Activated CD8-positive, alpha-beta memory T cell treated with anti-CD3 and anti-CD28 coated beads for 1 hour (primary cell): ENCODE results near the gene CLEC4G.

Experiments
- DNase-seq, 2 donors: peaks; one replicate each; pipeline ENCODE4 v3.0.0-alpha.2; 2020; ENCODE audit warnings: low read depth in 1 of 2; ENCODE audit errors: extremely low read depth in 1 of 2

Gene CLEC4G

DNA sequence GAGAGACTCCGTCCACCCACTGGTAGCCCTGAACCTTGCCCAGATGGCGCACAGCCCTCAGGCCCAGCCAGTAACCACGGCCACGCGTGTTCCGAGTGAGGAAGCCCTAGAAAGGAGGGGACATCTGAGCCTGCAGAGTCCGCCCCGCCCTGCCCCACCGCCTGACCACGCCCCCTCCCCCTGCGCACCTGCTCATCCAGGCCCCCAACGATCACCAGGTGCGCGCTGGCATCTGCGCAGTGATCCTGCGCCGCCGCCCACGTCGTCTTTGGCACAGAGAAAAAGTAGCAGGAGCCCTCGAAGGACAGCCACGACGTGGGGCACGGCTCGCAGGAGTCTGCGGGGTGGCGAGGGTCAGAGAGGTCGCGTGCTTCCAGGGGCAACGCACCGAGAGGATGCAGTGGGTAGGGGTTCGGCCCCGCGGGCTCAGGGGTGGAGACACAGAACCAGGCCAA is 2.1 kb downstream of the CLEC4G start:
- no peak for DNase-seq

DNA sequence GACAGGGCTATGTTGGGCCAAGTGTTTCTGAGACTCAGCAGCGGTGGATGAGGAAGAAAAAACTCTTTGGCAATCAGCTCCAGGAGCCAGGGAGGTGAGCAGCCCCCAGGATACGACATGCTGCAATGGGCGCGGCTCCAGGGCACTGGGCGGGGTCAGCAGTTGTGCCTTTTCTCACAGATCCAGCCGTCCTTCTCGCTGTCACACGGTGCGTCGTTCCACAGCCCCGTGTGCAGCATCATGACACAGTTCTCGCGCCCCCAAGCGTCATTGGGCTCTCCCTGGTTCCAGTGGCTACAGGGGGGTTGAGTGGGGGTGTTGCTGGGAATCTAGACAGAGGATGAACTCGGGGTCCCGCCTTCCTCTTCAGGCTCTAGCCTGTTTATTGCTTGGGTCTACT is 2.7 kb downstream of the CLEC4G start:
- DNase-seq: no peak

DNA sequence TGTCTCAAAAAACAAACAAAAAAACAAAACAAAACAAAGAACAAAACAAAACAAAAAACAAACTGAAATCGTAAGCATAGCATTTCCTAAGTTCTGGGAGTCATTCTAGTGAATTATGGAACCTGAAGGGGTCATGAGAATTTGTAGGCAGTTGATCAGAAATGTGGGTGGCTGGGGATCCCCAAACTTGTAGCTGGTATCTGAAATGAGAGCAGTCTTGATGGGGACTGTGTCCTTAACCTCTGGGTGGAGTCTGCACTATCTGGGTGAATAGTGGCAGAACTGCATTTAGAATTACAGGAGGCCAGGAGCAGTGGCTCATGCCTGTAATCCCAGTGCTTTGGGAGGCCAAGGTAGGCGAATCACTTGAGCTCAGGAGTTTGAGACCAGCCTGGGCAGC is 6.1 kb downstream of the CLEC4G start:
- no peak for DNase-seq

DNA sequence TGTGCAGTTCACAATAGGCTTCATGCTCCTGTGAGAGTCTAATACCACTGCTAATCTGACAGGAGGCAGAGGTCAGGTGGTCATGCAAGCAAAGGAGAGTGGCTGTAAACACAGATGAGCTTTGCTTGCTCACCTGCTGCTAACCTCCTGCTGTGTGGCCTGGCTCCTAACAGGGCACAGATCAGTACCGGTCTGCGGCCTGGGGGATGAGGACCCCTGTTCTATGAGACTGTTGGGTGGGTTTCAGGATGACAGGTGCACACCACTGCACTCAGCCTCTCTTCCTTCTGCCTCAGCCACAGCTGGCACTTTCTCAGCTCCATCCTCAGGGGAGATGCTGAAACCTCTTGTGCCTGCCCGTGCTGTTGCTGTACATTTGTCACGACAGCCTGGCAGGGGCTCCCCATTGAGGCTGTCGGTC is 9.7 kb downstream of the CLEC4G start:
- no peak for DNase-seq

DNA sequence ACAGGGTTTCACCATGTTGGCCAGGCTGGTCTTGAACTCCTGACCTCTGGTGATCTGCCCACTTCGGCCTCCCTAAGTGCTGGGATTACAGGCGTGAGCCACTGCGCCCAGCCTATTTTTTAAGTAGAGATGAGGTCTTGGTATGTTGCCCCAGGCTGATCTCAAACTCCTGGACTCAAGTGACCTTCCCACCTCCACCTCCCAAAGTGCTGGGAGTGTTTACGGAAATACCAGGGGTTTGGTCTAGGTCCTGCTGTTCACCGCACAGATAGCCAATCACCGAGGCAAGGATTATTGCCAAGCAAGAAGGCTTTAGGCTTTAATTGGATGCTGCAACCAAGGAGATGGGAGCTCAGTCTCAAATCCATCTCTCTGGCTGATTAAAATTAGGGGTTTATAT is 11.6 kb downstream of the CLEC4G start:
- no peak for DNase-seq

DNA sequence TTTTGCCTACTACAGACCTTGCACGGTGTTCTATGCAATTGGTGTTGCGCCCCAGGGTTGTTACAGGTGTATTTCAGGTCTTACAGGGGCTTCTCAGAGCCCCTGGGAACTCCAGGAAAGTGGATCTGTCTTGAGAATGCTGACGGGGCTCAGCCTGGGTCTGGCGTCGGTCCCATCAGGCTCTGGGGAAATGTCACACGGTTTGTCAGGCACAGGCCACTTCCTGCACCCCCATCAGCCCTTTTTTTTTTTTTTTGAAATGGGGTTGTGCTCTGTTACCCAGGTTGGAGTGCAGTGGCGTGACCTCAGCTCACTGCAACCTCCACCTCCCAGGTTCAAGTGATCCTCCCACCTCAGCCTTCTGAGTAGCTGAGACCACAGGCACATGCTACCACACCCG is 13.2 kb downstream of the CLEC4G start:
- no peak for DNase-seq

DNA sequence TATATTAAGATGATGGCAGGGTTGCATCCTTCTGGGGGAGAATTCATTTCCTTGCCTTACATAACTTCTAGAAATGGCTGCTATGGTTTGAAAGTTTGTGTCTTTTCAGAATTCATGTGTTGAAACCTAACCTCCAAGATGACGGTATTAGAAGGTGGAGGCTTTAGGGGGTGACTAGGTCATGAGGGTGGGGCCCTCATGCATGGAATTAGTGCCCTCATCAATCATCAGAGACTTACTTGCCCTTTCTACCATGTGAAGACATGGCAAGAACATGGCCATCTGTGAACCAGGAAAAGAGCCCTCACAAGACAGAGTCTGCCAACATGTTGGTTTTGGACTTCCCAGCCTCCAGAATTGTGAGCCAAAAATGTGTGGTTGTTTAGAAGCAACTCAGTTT is 15.1 kb downstream of the CLEC4G start:
- no peak for DNase-seq

DNA sequence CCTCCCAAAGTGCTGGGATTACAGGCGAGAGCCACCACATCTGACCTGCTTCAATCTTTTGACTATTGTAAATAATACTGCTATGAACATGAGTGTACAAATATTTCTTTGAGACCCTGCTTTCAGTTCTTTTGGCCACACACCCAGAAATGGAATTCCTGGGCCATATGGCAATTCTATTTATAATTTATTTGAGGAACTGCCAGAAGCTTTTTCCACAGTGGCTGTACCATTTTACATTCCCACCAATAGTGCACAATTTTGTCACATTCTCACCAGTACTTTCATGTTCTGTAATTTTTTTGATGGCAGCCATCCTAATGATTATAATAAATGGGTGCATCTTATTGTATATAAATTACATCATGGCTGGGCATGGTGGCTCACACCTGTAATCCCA is 16.2 kb downstream of the CLEC4G start:
- no peak for DNase-seq

DNA sequence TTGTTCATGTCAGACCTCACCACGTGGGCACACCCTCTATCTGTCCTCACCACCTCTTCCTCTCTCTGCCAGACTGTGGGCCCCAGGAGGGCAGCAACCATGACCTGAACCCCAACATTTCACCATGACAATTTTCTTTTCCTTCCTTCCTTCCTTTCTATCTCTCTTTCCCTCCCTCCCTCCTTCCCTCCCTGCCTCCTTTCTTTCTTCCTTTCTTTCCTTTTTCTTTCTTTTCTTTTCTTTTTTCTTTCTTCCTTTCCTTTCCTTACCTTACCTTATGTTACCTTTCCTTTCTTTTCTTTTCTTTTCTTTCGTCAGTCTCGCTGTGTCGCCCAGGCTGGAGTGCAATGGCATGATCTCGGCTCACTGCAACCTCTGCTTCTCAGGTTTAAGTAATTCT is 21.3 kb downstream of the CLEC4G start:
- DNase-seq: no peak

DNA sequence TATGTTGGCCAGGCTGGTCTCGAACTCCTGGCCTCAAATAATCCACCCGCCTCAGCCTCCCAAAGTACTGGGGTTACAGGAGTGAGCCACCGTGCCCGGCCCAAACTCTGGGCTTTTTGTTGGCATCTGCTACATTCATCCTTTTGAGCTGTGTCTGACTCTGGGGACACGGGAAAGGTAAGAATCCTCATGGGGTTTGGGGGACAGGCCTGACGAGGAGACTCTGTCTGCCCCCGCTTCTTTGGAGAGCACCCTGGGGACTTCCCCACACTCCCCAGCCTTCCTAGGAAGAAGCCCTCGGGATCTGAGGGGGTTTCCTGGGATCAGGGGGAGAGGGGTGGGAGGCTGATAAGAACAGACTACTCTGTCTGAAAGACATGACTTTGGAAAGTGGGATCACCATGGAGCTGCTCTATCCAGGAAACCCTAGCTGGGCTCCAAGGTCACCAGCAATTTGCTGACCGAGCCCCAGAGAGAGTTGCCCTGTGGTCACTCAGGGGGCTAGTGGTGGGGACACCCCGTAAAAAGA is 21.9 kb downstream of the CLEC4G start:
- no peak for DNase-seq

DNA sequence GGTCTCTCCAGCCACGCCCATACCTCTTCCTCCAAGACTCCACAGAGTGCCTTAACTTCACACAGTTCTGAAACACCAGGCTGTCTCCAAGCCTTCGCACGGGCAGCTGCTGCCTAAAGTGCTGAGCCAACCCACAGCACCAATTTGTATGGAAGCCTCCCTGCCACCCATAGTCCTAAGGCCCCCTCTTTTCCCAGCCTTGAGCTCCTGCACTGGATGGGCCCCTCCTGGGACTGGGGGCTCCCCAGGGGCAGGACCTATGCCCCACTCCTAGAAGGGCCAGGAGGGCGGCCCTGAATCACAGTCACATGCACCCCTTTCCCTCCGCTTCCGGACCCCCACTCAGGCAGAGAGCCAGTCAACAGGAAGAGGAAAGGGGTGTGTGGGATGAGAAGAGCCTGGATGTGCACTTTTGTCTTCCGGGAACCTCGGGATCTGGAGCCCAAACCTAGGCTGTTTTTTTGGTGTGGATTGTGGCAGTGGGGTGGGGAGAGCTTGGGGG is 24.9 kb downstream of the CLEC4G start:
- DNase-seq: no peak

DNA sequence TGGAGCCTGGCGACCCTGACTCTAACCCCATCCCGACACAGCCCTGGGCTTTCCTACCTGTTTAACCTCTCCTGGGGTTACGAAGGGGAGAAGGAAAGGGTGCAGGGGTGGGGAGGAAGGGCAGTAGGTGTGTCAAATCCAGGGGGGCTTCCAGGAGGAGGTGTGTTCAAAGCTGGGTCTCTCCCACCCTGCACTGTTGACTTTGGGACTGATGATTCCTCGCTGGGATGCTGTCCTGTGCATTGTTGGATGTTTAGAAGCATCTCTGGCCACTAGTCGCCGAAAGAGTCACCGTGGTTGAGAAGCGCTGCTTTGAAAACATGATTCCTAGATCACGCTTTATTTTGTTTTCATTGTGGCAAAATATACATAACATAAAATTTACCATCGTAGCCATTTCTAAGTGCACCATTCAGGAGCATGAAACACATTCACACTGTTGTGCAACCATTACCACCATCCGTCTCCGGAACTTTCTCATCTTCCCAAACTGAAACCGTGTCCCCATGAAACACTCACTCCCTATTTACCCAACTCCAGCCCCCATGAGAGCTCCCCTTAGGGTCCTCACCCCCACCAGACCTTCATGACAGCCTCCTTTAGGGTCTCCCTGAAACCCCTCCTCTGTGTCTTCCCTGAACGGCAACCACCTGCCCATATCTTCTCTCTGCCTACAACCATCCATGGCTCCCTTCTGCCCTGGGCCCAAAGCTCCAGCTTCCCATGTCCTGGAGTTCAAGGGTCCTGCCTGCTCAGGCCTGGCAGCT is 25.5 kb downstream of the CLEC4G start:
- no peak for DNase-seq

DNA sequence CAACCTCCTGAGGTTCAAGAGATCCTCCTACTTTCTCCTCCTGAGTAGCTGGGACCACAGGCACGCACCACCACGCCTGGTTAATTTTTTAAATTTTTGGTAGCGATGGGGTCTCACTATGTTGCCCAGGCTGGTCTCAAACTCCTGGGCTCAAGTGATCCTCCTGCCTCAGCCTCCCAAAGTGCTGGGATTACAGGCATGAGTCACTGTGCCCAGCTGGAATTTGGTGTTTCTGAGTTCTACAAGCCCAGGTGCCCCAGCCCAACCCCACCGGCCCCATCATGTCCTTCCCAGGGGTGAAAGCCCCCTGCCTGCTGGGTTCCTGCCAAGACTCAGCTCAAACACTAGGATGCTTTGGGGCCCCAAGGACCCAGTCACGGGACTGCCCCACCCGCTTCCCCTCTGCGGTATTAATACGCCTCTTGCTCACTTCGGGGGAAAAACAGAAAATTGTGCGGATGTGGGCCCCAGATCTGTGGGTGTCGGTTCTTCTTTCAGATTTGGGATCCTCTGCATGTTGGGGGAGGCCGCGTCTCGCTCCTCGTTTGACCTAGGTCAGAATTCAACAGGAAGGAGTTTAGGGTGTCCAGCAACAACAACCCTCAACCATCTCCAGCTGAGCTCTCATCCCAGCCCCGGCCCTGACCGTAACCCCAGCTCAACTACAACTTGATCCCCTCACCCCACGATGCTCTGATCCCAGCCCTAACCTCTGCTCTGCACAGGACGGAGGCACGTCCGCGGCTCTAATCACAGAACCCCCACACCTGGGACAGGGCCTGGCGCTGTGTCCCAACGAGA is 26.3 kb downstream of the CLEC4G start:
- peak; percentile 28 to 50 for DNase-seq

DNA sequence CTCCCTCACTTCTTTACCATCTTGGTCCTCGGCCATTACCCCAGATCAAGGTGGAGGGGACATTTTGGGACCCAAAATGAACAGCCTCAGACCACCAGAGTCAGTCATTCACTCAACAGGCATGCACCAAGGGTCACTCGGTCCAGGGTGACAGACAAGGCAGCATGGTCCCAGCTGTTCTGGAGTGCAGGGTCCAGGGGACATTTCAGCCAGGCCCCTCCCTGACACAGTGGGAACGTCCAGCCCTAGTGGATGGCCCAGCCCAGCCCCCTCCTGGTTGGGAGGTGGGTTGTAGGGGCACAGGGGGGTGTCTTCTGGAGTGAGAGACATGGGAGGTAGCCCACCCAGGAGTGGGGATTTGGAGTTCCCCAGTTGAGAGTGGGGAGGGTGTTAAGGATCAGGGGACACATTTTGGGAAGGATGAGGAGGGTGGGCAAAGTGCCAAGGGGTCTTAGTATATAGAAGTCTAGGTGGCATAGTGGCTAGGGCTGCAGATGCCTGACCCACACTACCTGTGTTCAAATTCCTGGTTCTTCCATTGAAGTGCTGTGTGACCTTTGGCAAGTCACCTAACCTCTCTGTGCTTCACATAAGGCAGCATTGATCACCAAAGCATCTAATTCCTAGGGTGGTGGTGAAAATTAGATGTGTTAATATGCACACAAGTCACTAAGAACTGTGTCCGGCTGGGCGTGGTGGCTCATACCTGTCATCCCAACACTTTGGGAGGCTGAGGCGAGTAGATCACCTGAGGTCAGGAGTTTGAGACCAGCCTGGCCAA is 27.4 kb downstream of the CLEC4G start:
- DNase-seq: no peak

DNA sequence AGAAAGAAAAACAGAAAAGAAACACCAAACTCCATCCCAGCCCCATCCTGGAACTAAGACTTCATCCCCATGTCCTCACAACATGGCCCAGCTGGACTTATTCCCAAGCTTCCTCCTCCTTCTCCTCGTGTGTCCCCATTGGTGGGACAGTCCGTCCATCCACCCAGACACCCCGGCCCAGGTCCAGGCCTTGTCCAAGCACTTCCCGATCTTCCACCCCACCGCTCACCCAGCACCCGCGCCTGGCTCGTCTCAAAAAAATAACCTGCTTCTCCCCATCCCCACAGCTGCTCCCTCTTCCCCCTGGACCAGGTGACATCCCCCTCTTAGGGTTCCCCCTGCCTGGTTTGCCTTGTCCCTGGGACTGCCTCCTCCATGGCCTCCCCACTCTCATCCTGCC is 28.6 kb downstream of the CLEC4G start:
- no peak for DNase-seq

DNA sequence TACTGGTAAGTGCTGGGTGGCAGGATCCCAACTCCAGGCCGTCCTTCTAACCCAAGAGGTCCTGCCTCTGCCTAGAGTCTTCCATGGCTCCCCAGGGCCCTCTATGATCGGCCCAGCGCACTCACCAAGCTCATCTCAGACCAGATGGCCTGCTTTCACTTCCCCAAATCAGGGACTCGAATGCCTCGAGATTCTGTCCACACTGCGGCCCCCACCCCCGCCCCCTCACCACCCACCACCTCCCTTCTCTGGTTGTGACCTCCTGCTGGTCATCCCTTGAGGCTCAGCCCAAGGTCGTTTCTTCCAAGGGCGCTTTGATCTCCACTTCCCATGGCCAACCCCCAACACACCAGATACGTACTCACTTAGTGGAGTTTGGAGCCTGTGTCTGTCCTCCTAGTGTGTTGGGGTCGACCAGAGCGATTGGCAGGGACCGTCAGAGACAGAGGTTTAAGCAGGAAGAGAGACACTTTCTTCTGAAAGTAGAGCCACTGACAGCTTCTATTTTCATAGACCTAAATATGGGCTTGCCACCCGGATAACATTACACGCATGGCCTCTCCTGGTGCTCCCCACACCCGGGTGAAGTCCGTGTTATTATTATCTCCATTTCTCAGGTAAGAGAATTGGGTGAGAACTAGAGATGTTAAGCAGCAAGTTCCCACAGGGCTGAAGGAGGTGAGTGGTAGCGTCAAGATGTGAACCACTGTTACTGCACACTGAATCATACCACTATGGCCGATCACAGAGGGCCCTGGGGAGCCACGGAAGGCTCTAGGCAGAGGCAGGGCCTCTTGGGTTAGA is 30.1 kb downstream of the CLEC4G start, which contains the start of gene FCER2:
FCER2 (minus strand) TSS at position 478 of the 804 bp plus-strand sequence. CDS start 2,371 bp downstream, outside the sequence.
- no peak for DNase-seq

DNA sequence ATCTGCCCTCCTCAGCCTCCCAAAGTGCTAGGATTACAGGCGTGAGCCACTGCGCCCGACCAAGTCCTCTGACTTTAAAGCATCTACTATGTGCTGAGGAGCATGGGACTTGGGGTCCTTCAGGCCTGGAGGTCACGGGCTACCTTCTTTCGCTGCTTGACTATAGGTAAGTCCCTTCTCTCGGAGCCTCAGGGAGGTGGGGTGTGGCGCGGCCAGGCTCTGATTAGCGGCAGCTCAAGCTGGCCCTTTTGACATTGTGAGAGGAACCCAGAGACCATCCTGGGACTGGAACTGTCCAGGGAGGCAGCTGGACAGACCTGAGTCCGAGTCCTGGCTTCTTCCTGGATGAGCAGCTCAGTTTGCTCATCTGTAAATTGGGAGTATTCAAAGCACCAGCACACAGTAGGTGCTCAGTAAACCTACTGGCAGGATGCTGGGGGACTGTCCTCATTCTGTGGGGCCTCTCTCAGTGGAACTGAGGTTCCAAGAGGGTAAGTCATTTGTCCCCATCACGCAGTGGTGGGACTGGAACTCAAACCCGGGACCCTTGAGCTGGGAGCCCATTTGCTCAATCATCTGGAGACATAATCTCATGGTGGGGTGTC is 30.8 kb downstream of the CLEC4G start:
- DNase-seq: no peak

DNA sequence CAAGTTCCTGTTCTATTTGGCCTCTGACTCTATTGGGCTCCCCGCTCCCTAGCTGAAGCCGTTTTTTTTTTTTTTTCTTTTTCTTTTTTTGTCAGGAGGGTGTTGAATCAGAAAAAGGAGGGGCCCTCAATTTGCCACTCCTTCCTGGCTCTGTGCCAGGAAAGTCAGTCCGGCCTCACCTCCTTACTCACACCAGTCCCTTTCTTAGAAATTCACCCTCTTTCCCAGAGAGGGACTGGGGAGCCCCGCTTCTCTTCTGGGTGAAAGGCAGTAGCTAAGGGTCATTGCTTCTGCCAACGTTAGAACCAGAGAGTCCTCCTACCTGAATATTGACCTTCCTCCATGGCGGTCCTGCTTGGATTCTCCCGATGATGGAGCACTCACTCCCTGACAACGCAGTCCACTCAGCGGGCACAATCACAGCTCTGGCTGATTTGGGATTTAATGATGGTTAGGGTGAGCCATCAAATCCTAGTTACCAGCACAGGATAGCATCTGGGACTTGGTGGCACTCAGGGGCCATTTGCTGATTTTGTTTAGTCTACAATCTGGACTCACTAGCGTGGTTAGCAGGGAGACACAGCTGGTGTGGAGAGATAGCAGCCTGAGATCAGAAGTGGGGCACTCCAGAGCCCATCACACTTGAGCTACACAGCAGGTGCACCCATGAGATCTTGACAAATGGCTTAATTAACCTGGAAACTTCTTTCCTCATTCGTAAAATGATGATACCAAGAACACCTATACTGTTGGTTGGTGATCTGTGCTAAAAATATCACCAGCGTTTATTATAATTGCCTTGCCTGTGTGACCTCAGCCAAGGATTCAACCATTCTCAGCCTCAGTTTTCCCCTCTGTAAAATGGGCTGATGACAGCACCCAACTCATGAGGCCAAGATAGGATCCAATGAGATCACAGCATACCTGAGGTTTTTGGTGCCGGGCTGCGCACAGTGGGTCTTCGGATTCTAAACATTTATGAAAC is 32.2 kb downstream of the CLEC4G start:
- no peak for DNase-seq
